Activated effector memory CD4-positive, alpha-beta T cell treated with anti-CD3 and anti-CD28 coated beads, Interleukin-2, amount 50 U/mL, for 16 hours (primary cell): ENCODE data around the gene SMTN.
A peak's percentile ranks its signal among the peaks of the same experiment; 100 is the strongest.
"Not testable (repeated sequence)": the region's sequence is repeated elsewhere in the genome, so short reads cannot be mapped to it uniquely, and the experiment has no call there.

Source experiments
- DNase-seq: peaks from one replicate; pipeline ENCODE4 v3.0.0-alpha.2; 2020

The SMTN gene

GRCh38 chr22:31073545-31074145 lies 7.5 kb upstream of the SMTN start:
- not testable (repeated sequence) for DNase-seq

GRCh38 chr22:31075961-31076360 lies 5.2 kb upstream of the SMTN start:
- DNase-seq = no peak

GRCh38 chr22:31077681-31078080 lies 3.4 kb upstream of the SMTN start:
- no peak for DNase-seq

DNA sequence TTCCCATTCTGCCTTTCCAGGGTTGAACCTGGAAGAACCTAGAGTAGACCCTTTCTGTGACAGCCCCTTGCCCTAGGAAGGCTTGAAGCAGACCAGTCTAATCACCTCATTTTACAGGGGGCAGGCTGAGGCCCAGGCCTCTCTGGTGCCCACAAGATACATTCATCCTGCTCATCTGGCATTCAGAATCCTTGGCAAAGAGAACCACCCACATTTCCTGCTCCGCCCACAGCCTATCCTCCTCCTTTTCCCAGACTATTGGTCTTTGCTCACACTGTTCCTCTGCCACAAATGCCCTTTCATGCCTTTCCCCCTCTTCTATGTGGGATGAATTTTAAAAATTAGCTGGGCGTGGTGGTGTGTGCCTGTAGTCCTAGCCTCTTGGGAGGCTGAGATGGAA lies 2.7 kb upstream of the SMTN start:
- not testable (repeated sequence) for DNase-seq

DNA sequence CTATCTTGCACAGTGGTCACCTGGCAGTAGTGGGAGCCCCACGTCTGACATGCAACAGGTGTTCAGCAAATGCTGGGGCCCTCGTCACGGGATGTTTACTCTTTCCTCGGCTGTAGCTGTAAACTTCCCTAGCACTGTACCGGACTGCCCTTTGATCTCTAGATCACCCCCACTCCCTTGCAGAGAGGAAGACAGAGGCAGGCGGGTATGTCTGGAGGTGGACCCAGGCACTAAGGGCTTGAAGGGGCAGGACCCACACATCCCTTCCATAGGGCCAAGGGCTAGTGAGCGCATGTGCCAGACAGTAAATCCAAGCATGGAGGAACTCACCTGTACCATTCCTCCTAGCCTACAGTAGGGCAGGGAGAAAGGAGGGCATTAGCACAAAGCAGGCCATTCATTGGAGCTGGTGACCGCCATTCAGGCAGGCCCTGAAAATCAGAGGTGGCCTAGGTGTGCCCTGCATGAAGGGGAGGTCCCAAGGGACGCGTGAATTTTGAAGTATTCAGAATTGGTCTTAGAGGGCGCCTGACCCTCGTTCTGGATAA lies 1.9 kb upstream of the SMTN start:
- no peak for DNase-seq

DNA sequence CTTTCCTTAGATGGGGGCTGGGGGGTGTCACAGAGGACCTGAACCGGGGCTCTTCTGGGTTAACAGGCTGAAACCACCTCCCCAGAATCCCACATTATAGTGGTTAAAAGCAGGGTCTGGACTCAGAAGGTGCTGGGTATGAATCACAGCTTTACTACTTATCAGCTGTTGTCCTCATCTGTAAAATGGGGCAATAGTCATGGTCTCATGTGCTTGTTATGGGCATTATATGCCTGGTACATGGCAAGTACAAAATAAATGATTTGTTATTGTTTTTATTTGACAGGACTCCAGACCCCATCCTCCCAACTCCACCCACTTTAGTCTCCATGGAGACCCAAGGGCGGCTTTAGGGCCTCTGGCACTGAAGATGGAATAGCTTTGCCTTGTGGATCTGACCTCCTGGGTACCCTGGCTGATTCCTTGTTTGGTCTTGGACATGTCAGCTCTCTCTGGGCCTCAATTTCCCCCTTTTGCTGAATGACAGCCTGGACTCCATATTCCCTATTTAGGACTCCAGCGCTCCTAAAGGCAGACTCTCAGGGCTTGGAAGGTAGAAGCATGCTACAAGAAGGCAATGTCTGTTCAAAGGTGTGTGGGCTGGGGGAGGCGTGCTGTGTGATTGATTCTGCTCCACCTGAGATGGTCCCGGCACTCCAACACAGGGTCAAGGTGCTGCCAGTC lies 812 bp upstream of the SMTN start:
- no peak for DNase-seq

- no peak for DNase-seq
Measured at GRCh38 chr22:31081963-31082605, 966 bp downstream of the SMTN start.

GRCh38 chr22:31082606-31083376 lies 1.7 kb downstream of the SMTN start:
- DNase-seq = peak; percentile 79

- no peak for DNase-seq
Measured at GRCh38 chr22:31083377-31083768, 2.3 kb downstream of the SMTN start.

- DNase-seq = no peak
Measured at GRCh38 chr22:31083923-31084810, 3.0 kb downstream of the SMTN start.

- peak; percentile 95 for DNase-seq
Measured at GRCh38 chr22:31084811-31085492, 3.8 kb downstream of the SMTN start.

DNA sequence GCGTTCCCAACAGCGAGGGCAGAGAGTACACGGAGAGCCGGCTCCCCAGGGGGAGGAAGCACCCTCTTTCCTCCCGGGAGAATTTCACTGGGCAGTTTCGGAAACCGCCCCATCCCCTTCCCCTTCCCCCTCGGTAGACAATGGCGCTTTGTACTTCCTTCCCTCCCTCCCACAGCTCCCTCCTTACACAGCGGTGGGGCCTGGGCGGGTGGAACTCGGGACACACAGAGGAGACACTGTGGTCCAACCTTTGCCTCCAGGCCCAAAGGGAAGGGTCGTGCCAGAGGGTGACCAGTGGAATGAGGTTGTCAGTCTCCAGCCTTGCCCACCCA lies 4.3 kb downstream of the SMTN start:
- DNase-seq = no peak

DNA sequence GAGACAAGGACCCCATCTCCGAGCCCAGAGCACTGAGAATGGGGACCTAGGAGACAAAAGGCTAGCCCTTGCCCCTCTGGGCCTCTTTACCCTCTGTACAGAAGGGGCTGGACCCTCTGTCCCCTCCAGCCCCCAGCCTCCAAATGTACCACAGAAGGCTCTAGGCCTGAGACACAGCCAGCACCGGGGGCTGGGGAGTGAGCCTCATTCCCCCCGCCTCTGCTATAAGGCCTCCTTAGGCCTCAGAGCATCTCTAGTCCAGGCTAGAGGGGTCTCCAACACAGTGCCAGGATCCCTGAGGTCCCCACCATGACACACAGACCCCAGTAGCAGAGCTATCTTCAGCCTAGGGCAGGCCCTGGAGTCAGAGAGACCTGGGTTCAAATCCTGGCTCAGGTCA lies 4.8 kb downstream of the SMTN start:
- DNase-seq = no peak

DNA sequence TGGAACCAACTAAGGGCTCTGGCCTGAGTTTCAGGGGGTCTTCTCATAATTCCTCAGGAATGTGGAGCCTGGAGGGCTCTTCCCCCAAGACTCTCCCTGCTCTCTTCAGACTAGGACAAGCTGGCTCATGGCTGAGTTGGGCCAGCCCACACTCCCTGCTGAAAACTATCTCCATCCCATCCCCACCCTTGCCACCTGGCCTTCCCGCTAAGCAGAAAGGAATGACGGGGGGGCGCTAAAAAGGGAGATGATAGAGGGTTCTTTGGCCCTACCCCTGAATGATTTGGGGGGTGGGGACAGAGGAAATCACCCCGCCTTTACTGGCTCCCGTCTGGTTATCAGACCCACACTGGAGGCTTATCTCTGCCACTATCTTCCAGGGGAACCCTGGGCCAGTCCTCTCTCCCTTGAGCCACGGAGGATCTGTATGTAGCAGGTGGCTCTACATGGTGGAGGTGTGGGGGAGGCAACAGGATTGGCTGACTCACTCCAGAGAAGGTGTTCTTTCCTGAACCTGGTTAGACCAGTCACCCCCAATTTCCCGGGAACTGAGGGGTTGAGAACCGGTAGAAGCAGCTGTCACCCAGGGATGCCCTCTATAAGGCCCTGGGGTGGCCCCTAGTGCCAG lies 5.7 kb downstream of the SMTN start:
- no peak for DNase-seq

GRCh38 chr22:31087744-31088215 lies 6.7 kb downstream of the SMTN start:
- DNase-seq = no peak

- no peak for DNase-seq
Measured at GRCh38 chr22:31088233-31088986, 7.3 kb downstream of the SMTN start.

DNA sequence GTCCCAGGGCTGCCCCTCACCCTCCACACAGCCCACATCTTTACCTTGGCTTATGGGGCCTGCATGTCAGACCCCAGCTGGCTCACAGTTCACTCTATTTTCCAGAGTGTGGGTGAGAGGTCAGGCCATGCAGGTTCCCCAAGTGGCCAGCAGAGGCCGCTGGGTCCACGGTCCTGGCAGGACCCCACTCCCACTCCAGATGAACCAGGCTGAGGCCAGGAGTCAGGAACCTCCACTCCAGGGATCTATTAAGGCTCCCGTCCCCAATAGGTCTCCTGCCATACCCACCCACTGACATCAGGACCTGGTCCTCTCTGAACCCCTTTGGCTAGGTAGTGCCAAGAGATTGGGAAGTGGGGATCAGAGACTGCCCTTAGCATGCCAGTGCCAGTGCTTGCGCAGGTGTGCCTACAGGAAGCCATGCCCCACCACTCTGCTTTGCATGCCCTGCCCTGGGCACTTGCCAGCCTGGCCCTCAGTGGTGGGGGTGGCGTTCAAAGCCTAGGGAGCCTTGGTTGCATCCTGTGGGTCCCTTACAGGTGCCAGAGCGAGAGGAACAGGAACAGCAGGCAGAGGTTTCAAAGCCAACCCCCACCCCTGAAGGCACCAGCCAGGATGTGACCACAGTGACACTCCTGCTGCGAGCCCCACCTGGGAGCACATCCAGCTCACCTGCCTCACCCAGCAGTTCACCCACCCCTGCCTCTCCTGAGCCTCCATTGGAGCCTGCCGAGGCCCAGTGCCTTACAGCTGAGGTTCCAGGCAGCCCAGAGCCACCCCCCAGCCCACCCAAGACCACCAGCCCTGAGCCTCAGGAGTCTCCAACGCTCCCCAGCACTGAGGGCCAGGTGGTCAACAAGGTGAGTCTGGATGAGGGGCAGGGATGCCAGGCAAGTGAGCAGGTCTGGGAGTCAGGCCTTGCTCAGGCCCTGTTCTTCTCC lies 8.3 kb downstream of the SMTN start:
- peak; percentile 81 for DNase-seq

GRCh38 chr22:31090217-31091085 lies 9.3 kb downstream of the SMTN start:
- DNase-seq = no peak
